Measurements from ENCODE around the gene ZNF146. TPM values are rescaled to one million over a fixed set of nuclear protein-coding genes. Genes with fewer than 3 reads are reported as not detected.
"Not testable (repeated sequence)": the region's sequence is repeated elsewhere in the genome, so short reads cannot be mapped to it uniquely, and the experiment has no call there.

Gene ZNF146
- total RNA-seq, 1 donor from 2014 or later: 57.8 TPM

DNA sequence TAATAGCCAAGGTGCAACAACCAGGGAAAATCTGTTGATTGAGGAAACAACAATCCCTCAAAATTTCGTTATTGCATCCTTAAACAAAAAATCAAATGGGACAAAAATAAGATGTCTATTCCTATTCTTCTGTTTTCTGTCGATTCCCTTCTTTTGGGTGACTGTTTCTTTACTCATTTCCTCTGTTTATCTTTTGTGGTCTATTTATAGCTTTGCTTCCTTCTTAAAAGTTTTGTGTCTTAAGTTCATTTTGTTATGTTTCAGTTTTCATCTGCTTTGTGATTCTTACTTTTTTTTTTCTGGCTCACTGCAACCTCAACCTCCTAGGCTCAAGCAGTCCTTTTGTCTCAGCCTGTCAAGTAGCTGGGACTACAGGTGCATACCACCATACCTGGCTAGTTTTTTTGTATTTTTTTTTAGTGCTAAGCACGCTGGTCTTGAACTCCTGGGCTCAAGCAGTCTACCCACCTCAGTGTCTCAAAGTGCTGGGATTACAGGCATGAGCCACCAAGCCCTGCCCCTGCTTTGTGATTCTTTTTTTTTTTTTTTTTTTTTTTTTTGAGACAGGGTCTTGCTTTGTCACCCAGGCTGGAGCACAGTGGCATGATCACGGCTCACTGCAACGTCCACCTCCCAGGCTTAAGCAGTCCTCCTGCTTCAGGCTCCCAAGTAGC lies 10.4 kb downstream of the ZNF146 start:
- intact Hi-C loops (cut with micrococcal nuclease): no loop called here

DNA sequence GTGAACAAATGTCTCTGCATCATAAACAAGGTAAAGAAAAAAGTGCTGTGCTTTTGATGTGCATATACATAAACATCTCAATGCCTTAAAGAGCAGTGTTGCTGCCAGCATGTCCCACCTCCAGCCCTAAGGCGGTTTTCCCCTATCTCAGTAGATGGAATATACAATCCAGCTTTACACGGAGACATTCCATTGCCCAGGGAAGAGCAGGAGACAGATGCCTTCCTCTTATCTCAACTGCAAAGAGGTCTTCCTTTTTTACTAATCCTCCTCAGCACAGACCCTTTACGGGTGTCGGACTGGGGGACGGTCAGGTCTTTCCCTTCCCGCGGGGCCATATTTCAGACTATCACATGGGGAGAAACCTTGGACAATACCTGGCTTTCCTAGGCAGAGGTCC lies 18.7 kb downstream of the ZNF146 start:
- intact Hi-C loops (cut with micrococcal nuclease): not testable (repeated sequence)

DNA sequence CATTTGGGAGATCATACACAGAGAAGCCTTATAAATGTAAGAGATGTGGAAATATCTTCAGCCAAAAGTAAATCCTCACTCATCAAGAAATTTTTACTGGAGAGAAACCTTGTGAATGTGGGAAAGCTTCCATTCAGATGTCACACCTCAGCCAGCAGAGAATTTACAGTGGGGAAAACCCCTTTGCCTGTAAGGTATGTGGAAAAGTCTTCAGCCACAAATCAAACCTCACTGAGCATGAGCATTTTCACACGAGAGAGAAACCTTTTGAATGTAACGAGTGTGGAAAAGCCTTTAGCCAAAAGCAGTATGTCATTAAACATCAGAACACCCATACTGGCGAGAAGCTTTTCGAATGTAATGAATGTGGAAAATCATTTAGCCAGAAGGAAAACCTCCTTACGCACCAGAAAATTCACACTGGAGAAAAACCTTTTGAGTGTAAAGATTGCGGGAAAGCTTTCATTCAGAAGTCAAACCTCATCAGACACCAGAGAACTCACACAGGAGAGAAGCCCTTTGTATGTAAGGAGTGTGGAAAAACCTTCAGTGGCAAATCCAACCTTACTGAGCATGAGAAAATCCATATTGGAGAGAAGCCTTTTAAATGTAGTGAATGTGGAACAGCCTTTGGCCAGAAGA lies 21.5 kb downstream of the ZNF146 start:
- intact Hi-C loops (cut with micrococcal nuclease): no loop called here

DNA sequence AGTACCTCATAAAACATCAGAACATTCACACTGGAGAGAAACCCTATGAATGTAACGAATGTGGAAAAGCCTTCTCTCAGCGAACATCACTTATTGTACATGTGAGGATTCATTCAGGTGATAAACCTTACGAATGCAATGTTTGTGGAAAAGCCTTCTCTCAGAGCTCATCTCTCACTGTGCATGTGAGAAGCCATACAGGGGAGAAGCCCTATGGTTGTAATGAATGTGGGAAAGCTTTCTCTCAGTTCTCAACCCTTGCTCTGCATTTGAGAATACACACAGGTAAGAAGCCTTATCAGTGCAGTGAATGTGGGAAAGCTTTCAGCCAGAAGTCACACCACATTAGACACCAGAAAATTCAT lies 22.0 kb downstream of the ZNF146 start:
- intact Hi-C loops (cut with micrococcal nuclease): no loop called here

DNA sequence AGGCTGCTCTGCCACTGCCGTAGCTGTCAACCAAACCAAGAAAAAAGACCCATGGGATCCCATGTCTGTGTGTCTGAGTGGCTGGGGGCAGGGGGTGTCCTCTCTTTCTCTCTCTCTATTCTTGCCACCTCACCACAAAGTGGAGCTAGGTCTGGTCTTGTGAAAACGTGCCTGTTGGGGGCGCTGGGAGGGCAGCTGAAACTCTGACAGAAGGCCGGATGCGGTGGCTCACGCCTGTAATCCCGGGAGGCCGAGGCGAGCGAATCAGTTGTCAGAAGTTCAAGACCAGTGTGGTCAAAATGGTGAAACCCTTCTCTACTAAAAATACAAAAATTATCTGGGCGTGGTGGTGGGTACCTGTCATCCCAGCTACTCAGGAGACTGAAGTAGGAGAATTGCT lies 29.2 kb downstream of the ZNF146 start:
- intact Hi-C loops (cut with micrococcal nuclease): no loop called here

DNA sequence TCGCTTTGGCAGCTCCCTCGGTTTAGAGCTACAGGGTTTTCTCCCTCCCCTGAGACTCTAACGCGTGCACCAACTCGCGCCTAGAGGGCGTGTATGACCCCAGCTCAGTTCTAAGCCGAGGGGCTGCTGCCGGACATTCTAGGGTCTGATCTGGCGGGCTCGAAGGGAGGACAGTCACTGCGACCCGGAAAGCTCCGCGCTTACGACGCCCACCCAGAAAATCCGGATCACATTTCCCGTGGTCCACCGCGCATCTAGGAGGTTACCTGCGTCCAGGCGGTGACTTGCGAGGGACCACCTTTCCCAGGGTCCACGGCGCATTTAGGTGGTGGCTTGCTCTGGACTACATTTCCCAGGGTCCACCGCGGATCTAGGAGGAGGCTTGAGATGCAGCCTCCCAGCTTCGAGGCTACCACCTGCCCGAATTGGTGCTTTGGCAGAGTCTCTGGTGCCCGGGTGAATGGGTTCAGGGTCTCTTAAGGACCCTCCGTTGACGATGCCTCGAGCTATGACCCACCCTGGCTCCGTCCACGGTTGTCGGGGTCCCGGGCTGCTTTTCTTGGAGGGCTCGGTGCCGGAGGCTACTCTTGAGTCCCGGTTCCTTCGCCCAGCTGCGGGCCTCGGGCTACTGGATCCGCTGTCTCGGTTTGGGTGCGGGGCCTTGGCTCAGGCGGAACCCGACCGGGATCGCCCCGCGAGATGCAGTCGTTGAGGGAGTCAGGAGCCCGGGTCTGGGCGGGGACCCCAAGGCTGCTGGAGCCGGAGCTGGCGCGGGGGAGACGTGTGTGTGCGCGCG lies 30.5 kb downstream of the ZNF146 start:
- intact Hi-C loops (cut with micrococcal nuclease): no loop called here

DNA sequence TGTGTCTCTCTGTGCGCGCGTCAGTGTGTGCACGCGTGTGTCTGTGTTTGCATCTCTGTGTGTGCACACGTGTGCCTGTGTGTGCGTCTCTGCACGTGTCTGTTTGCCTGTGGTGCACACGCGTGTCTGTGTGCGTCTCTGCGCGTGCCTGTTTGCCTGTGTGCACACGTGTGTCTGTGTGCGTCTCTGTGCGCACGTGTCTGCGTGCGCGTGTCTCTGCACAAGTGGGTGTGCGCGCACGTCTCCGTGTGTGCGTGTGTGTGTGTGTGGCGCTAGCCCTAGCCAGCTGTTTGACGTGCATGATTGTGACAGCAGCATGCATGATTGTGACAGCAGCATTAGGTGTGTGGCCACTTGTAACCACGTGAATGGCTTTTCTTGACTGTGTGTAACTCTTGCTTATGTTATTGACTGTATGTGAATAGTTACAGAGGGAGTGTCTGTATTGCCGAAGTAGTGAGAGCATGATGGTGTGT lies 31.1 kb downstream of the ZNF146 start:
- intact Hi-C loops (cut with micrococcal nuclease): no loop called here

DNA sequence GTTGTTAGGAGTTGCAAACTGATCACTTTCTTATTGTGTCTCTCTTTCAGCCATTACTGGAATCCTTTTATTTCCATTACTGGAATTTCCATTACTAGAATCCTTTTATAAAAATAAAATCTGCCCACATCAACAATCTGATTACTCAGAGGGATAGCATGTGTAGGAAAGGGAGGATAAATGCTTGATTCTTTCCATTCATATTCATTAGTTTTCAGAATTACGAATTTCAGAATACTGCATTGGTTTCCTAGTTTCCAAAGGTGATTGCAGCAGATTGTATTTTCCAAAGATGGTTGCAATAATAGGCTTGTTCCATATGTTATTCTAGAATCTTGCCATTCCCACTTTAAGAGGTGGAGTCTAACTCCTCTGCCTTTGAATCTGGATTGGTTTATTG lies 37.1 kb downstream of the ZNF146 start:
- intact Hi-C loops (cut with micrococcal nuclease): no loop called here

DNA sequence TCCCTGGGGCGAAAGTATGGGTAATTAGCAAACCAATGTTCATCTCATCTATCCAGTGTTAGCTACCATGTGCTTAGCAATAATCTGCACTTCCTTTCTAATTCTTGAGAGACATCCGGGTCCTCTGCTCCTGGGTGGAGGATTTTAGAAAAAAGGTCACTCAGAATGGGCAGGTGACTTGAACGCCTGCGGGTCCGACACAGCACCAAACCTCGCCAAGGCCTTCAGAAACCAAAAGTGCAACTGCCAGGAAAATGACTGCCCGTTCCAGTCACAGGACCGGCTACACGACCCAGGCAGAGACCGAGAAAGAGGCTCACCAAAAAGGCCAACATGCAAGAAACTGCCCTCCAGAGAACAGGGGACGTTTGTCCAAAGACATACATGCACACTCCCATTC lies 39.9 kb downstream of the ZNF146 start:
- intact Hi-C loops (cut with micrococcal nuclease): no loop called here

DNA sequence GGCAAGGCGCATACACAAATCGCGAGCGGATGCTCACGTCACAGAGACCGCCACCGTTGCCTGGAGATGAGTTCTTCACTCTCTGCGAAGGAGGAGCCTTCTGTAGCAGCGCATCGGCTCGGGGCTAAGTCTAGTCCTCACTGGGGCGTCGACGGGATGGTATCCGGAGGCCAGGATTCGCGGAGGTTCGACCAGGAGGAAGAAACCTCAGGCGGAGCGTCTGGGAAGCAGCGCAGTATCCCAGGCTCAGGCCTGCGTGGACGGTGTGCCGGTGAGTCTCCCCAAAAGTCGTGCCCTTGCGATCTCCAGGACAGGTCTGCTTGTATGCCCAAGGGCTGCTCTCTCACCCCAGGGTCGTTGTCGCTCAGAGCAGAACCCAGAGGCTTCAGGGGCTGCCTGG lies 40.4 kb downstream of the ZNF146 start:
- intact Hi-C loops (cut with micrococcal nuclease): no loop called here

DNA sequence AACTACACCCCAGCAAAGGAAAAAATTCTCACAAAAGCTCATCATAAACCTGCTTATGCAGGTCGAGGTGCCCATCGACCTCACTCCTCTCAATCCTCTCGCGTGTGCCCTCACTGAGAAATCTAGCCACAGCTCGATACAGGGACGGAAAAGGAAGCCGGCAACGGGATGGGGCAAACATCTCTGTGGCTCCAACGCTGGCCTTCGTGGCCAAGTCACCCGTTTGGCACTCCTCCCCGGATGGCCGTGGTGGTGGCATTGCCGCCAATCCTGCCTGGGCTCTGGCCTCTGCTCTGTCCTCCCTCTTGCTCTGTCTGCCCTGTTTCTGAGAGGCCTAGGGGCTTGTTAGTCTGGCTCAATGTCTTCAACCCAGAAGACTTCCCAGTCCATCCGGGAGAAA lies 41.2 kb downstream of the ZNF146 start:
- intact Hi-C loops (cut with micrococcal nuclease): no loop called here

DNA sequence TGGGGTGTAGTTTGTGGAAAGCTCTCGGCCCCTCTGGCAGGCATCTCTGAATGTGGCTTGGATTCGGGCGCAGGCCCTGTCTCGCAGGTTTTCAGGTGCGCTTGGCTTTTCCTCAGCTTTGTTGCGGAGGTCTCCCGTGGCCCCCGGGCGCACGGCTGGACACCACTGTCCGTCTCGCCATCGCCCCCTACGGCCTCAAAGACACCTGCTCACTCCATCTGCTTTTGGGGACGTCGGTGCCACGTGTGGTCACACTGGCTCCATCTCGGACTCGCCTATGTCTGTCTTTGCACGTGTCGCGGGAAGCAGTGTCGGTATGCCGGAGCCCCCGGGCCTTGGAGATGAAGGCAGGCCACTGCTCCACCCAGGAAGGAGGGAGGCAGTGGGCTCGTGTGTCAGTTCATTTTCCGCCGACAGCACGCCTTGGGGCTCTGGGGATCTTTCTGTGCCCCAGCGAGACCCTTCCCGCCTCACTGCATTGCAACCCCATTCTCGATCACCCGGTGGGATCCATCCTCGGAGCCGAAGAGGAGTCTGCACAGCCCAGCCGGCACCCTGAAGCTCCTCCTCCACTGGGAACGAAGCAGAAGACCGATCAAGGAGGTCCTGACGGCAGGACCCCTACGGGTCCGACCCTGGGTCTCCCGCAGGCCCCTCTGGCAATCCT lies 42.1 kb downstream of the ZNF146 start:
- intact Hi-C loops (cut with micrococcal nuclease): no loop called here

DNA sequence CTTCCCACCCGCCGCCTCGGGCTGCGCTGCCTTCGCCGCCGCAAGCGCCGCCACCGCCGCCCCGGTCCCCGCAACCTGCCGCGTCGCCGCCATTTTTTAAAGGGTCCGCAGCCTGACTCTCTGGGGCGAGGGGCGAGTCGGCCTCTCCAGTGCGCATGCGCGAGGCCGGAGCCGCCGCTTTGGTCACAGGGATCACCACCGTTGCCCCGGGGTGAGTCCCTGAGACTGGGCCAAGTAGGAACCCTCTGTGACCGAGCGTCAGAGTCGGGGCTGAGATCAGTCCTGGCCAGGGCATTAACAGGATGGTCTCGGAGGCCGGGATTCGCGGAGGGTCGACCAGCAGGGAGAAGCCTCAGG lies 42.6 kb downstream of the ZNF146 start:
- intact Hi-C loops (cut with micrococcal nuclease): no loop called here

DNA sequence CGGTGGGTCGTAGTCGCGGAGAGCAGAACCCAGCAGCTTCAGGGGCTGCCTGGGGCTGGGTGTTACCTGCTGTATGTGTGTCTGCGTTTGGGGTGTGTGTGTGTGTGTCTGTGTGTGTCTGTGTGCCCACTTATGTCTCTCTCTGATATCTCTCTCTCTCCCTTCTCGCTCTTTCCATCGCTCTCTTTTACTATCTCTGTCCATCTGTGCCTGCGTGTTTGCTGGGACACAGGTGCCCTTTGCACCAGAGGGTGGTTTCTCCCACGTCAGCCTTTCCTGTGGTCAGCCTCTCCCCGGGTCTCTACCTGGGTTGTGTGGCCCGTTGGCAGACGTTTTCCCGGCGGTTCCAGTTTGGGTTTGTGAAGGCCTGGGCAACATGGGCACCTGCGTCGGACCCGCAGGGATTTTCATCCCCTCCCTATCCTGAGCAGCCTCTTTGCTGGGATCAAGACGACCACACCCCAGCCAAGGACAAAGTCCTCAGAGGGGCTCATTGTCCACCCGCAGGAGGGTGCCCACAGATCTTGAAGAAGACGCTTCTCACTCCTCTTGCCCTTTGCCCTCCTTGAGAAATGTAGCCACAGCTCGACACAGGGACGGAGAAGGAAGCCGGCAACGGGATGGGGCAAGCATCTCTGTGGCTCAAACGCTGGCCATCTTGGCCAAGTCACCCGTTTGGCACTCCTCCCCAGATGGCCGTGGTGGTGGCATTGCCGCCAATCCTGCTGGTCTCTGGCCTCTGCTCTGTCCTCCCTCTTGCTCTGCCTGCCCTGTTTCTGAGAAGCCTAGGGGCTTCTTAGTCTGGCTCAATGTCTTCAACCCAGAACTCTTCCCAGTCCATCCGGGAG lies 43.3 kb downstream of the ZNF146 start:
- intact Hi-C loops (cut with micrococcal nuclease): no loop called here

DNA sequence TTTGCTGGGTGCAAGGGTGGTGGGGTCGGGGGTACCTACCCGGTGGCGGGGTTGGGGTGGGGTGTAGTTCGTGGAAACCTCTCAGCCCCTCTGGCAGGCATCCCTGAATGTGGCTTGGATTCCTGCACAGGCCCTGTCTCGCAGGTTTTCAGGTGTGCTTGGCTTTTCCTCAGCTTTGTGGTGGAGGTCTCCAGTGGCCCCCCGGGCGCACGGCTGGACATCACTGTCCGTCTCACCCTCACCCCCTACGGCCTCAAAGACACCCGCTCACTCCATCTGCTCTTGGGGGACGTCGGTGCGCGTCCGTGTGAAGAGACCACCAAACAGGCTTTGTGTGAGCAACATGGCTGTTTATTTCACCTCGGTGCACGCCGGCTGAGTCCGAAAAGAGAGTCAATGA lies 44.3 kb downstream of the ZNF146 start:
- intact Hi-C loops (cut with micrococcal nuclease): no loop called here

DNA sequence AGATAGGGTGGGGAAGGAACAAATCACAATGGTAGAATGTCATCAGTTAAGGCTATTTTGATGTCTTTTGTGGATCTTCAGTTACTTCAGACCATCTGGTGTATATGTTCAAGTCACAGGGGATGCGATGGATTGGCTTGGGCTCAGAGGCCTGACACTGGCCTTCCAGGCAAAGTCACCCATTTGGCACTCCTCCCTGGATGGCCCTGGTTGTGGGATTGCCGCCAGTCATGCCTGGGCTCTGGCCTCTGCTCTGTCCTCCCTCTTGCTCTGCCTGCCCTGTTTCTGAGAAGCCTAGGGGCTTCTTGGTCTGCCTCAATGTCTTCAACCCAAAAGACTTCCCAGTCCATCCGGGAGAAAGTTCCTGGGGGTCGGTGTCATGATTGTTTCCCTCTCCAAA lies 50.2 kb downstream of the ZNF146 start:
- intact Hi-C loops (cut with micrococcal nuclease): no loop called here

DNA sequence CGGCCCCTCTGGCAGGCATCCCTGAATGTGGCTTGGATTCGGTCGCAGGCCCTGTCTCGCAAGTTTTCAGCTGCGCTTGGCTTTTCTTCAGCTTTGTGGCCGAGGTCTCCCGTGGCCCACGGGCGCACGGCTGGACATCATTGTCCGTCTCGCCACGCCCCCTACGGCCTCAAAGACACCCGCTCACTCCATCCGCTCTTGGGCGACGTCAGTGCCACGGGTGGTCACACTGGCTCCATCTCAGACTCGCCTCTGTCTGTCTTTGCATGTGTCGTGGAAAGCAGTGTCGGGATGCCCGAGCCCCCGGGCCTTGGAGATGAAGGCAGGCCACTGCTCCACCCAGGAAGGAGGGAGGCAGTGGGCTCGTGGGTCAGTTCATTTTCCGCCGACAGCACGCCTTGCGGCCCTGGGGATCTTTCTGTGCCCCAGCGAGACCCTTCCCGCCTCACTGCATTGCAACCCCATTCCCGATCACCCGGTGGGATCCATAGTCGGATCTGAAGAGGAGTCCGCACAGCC lies 51.0 kb downstream of the ZNF146 start:
- intact Hi-C loops (cut with micrococcal nuclease): no loop called here

DNA sequence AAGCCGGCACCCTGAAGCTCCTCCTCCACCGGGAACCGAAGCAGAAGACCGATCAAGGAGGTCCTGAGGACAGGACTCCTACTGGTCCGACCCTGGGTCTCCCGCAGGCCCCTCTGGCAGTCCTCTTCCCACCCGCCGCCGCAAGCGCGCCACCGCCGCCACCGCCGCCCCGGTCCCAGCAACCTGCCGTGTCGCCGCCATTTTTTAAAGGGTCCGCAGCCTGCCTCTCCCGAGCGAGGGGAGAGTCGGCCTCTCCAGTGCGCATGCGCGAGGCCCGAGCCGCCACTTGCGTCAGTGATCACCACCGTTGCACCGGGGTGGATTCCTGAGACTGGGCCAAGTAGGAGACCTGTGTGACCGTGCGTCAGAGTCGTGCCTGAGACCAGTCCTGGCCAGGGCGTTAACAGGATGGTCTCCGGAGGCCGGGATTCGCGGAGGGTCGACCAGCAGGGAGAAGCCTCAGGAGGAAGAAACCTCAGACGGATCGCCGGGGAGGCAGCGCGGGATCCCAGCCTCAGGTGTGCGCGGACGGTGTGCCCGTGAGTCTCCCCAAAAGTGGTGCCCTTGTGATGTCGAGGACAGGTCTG lies 51.6 kb downstream of the ZNF146 start:
- intact Hi-C loops (cut with micrococcal nuclease): no loop called here

DNA sequence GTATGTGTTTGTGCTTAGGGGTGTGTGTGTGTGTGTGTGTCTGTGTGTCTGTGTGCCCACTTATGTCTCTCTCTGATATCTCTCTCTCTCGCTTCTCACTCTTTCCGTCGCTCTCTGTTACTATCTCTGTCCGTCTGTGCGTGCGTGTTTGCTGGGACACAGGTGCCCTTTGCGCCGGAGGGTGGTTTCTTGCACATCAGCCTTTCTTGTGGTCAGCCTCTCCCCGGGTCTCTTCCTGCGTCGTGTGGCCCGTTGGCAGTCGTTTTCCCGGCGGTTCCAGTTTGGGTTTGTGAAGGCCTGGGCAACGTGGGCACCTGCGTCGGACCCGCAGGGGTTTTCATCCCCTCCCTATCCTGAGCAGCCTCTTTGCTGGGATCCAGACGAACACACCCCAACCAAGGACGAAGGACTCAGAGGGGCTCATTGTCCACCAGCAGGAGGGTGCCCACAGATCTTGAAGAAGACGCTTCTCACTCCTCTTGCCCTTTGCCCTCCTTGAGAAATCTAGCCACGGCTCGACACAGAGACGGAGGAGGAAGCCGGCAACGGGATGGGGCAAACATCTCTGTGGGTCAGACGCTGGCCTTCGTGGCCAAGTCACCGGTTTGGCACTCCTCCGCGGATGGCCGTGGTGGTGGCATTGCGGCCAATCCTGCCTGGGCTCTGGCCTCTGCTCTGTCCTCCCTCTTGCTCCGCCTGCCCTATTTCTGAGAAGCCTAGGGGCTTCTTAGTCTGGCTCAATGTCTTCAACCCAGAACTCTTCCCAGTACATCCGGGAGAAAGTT lies 52.3 kb downstream of the ZNF146 start:
- intact Hi-C loops (cut with micrococcal nuclease): no loop called here

DNA sequence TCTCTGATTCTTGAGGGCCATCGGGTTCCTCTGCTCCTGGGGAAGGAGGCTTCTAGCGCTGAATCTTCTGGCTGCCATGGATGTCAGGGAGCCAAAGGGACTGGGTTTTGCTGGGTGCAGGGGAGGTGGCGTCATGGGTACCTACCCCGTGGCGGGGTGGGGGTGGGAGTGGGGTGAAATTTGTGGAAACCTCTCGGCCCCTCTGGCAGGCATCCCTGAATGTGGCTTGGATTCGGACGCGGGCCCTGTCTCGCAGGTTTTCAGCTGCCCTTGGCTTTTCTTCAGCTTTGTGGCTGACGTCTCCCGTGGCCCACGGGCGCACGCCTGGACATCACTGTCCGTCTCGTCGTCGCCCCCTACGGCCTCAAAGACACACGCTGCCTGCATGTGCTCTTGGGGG lies 53.2 kb downstream of the ZNF146 start:
- intact Hi-C loops (cut with micrococcal nuclease): not testable (repeated sequence)

Data from T-helper 1 cell treated with Interleukin-12 subunit alpha and Interleukin-12 subunit beta and Interleukin-4 antibody, amounts not matched to agents 30 ng/mL and 1 ng/mL, for 36 hours (primary cell).